ENCODE results near the gene ENKUR. TPM values are rescaled to one million over a fixed set of nuclear protein-coding genes. Genes with fewer than 3 reads are reported as not detected.
A peak's percentile ranks its signal among the peaks of the same experiment; 100 is the strongest.

Gene ENKUR
- total RNA-seq, 6 experiments from 2014 or later: 0.15 to 1.00 (median 0.27) TPM

DNA sequence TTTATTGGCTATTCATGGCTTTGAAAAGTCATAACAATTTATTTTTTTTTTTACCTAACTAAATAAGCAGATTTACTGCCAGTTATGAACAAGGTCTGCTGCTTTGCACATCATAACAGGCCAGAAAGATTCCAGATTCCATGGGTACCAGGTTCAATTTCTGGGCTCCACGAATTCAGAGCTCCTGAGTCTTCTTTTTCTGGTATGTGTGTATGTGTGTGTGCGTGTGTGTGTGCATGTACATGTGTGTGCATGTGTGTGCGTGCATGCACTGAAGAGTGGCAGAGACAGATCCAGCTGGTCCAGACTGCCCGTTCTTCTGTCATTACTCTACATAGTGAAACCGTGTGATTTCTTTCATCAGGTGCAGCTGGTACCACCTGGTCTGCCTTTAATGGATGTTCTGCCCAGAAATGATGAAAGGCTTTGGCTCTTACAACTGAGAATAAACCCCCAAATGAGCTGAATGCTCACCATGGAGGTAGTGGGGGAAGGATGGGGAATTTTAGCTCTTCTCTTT, 48.9 kb downstream of the ENKUR start:
- no peaks in the 10 kb centered on the region for H3K9me3 ChIP-seq
- no peak overlapping the region for H3K27ac ChIP-seq
- no peak for ATAC-seq
- no peak for DNase-seq
- H3K4me1 ChIP-seq: peaks cover 0 to 17% (median 4%) of the 10 kb centered on the region in 4 donors
- intact Hi-C loops (cut with DNase I): no loop called here
- TF ChIP-seq, protein P1, sequence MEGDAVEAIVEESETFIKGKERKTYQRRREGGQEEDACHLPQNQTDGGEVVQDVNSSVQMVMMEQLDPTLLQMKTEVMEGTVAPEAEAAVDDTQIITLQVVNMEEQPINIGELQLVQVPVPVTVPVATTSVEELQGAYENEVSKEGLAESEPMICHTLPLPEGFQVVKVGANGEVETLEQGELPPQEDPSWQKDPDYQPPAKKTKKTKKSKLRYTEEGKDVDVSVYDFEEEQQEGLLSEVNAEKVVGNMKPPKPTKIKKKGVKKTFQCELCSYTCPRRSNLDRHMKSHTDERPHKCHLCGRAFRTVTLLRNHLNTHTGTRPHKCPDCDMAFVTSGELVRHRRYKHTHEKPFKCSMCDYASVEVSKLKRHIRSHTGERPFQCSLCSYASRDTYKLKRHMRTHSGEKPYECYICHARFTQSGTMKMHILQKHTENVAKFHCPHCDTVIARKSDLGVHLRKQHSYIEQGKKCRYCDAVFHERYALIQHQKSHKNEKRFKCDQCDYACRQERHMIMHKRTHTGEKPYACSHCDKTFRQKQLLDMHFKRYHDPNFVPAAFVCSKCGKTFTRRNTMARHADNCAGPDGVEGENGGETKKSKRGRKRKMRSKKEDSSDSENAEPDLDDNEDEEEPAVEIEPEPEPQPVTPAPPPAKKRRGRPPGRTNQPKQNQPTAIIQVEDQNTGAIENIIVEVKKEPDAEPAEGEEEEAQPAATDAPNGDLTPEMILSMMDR (IDR thresholded peaks at IDR 0.05): no peak
- no peak for TF ChIP-seq POLR2A (IDR thresholded peaks at IDR 0.05)
- no peaks in the 10 kb centered on the region for H3K27me3 ChIP-seq
- H3K36me3 ChIP-seq: no peaks in the 10 kb centered on the region
- H3K4me3 ChIP-seq: no peak overlapping the region
- WGBS (ENCODE audit: insufficient coverage, low coverage, low lambda C conversion rate, missing lambda C conversion rate): 94% methylated on average over 5 of the region's 5 CpGs

DNA sequence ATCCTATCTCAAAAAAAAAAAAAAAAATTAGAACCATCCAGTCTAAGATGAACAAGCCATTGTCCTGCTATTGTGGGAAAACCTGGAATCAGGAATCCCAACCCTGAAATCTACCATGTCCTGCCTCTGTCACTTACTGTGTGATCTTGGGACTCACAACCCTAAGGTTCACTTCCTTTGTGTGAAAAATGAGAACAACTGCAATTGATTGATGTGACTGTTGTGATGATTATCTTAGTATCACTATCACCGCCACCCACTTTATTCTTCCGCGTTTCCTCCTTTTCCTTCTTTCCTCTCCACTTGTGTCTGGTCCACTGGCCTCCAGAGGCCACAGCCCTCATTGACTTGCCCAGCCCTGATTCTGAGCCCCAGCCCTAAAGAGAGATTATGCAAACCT, 50.9 kb downstream of the ENKUR start:
- no peak for DNase-seq
- WGBS (ENCODE audit: insufficient coverage, low coverage, low lambda C conversion rate, missing lambda C conversion rate): 86% methylated on average over 3 of the region's 3 CpGs
- Histone ChIP-seq H3K4me3 (no peak overlapping the region), H3K27ac (no peak overlapping the region), H3K27me3 (no peaks in the 10 kb centered on the region), H3K9me3 (no peaks in the 10 kb centered on the region), H3K4me1 (peaks cover 0 to 17% (median 5%) of the 10 kb centered on the region in 4 donors), H3K36me3 (no peaks in the 10 kb centered on the region)
- ATAC-seq: no peak
- no peak for TF ChIP-seq POLR2A (IDR thresholded peaks at IDR 0.05)
- TF ChIP-seq, protein P1 (IDR thresholded peaks at IDR 0.05): no peak
- intact Hi-C loops (cut with DNase I): no loop called here

DNA sequence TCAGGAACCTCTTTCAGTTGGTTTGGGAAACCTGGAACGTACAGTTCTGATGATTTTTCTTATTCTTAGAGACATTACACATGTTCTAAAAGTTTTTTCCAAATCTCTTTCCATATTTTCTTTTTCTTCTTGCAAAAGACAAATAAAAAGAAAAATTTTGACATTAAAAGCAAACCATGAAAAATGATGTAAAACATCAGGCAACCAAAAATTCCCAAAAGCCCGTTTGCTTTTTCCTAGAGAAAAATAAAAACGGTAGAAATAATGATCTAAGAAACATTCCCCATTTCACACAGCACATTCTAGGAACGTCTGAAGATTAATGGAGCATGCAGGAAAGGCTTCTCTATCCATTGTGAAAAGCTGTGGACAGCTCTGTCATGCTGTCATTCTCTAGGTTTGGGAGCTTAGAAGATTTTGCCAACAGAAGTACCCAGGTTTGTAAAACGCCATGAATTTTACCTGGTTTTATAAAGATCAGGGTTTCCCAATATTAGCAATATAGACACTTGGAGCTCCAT, 52.4 kb downstream of the ENKUR start:
- intact Hi-C loops (cut with DNase I): no loop called here
- Histone ChIP-seq H3K9me3 (no peaks in the 10 kb centered on the region), H3K4me1 (peaks cover 0 to 17% (median 5%) of the 10 kb centered on the region in 4 donors), H3K36me3 (no peaks in the 10 kb centered on the region), H3K27me3 (no peaks in the 10 kb centered on the region), H3K27ac (peak overlapping the region; percentile 34 to 79 (median 48)), H3K4me3 (no peak overlapping the region)
- DNase-seq: no peak
- WGBS (ENCODE audit: insufficient coverage, low coverage, low lambda C conversion rate, missing lambda C conversion rate): 39% methylated on average over 5 of the region's 5 CpGs
- ATAC-seq: peak in 1 of 4 donors; percentile 18
- TF ChIP-seq, protein P1 (IDR thresholded peaks at IDR 0.05): no peak
- no peak for TF ChIP-seq POLR2A (IDR thresholded peaks at IDR 0.05)

DNA sequence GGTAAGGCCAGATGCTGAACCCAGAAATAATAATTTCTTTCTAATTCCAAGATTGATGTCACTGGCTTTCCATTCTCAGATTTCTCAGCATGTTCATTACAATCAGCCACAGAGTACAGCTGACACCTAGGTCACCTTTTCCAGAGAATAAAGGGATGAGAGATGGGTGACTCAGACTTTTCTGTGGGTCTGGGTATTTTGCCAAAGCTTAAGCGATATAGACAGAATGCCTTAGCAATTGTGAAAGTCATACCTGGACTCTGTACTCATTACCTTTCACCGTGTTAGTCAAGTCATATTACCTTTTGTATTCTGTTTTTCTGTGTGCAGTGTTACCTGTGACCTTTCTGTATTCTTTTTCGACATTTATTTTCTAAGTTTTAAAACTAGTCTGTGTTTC, 53.0 kb downstream of the ENKUR start:
- WGBS (ENCODE audit: insufficient coverage, low coverage, low lambda C conversion rate, missing lambda C conversion rate): 20% methylated on average over 3 of the region's 3 CpGs
- H3K36me3 ChIP-seq: no peaks in the 10 kb centered on the region
- H3K4me1 ChIP-seq: peaks cover 0 to 17% (median 5%) of the 10 kb centered on the region in 4 donors
- H3K9me3 ChIP-seq: no peaks in the 10 kb centered on the region
- intact Hi-C loops (cut with DNase I): no loop called here
- TF ChIP-seq, protein P1 (IDR thresholded peaks at IDR 0.05): no peak
- no peak for TF ChIP-seq POLR2A (IDR thresholded peaks at IDR 0.05)
- H3K27me3 ChIP-seq: no peaks in the 10 kb centered on the region
- ATAC-seq (peak; percentile 93 to 99 (median 96)), DNase-seq (no peak)
- H3K27ac ChIP-seq: peak overlapping the region; percentile 39 to 79 (median 48)
- no peak overlapping the region for H3K4me3 ChIP-seq

All from right lobe of liver (tissue), 6 donors.